Raji (cell line): ENCODE data around the gene SELL.

Experiments used
- POLR2A ChIP-seq: IDR thresholded peaks from 2 replicates; pipeline ENCODE4 v1.6.1; 2011; ENCODE audit warnings: low read depth, low read length, control low read depth; ENCODE audit not compliant: insufficient read depth

Gene SELL

DNA sequence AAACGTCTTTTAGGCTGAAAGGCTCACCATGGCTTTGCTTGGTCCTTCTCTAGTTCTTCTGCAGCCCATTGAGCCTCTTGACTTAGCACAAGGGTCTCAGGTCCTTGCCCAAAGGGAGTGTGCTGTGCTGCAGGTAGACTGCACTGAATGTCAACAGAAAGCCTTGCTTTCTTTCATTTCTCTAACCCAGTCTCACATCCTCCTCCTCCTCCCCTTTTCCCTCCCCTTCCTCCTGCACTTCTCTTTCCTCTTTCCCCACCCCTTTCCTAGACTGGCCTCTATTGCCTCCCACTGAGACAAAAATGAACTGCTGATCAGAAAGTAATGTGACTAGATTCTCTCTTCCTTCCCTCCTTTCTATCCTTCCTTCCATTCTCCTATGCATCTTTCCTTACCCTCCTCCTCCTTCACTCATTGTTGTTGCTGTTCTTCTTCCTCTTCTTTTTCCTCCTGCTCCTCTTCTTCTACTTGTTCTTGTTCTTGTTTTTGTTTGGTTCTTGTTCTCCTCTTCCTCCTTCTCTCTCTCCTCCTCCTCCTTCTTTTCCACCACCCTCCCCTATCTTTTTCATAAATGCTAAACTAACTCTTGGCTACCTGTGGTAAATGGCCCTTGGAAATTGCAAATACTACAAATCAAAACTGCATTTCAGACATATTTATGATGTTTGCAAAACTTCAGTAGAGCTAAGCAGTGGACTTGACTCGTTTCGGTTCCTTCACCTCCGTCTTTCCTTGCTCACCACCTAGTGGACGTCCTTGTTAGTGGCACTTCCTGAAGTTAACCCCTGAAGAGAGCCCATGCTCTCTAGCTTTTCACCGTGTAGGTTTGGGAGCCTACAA is at the start of gene SELL:
SELL (minus strand) TSS at position 152 of the 840 bp plus-strand sequence; CDS start at position 30, 122 bp downstream.
- TF ChIP-seq POLR2A: peak; percentile 75

DNA sequence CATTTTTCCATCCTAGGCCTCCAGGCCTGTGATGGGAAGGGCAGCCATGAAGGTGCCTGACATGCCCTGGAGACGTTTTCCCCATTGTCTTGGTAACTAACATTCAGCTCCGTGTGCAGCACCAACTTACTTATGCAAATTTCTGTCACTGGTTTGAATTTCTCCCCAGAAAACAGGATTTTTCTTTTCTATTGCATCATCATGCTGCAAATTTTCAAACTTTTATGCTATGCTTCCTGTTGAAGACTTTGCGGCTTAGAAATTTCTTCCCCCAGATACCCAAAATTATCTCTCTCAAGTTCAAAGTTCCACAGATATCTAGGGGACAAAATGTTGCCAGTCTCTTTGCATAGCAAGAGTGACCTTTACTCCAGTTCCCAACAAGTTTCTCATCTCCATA is 47.6 kb upstream of the SELL start:
- TF ChIP-seq POLR2A: no peak

DNA sequence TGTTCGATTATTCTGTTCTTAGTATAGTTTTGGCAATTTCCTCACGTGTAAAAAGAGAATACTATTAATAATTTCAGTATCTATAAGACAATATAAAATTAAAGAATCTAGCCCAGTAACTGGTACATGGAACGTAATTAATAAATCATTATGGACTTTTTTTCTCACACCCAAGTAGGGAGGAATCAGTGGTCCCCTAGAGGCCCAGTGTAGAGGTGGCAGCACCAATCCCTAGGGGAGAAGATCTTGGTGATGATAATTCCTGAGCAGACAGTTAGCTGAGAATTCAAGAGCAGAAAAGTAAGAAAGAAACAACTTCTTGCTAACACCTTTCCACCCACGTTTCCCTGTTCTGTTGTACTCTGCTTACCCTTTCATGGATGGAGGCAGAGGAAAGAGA is 42.1 kb upstream of the SELL start:
- TF ChIP-seq POLR2A: no peak

DNA sequence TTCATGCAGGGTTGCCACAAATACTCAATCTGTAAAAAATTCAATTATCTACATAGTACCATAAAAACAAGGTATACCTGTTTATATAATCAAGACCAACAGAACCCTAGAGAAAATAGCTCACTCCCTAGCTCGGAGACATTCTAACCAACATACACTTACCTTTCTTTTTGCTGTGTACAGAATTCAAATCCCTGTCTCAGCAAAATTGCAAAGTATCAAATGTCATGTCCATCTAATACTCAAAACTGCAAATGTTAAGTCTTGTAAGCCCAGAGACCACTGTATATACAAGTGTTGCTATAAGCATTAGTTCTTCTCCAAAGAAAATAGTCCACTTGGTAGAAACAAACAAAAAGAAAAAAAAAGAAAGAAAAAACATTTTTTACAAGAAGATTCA is 38.6 kb upstream of the SELL start:
- no peak for TF ChIP-seq POLR2A

DNA sequence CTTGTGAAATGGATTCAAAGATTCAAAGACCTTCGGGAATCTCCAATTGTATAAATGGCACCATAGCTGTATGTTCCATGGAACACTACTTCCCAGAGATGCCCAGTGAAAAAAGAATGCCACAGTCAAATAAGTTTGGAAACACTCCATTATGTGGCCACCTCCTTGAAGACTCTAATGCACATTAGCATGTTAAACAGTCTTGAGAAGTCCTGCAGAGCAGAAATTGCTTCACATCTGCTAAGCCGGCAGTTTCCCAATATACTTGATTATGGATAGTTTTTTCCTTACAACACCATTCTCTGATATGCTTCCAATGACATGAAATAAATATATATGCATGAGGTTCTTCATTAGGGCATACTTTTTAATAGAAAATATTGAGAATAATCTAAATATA is 35.1 kb upstream of the SELL start:
- TF ChIP-seq POLR2A: no peak

DNA sequence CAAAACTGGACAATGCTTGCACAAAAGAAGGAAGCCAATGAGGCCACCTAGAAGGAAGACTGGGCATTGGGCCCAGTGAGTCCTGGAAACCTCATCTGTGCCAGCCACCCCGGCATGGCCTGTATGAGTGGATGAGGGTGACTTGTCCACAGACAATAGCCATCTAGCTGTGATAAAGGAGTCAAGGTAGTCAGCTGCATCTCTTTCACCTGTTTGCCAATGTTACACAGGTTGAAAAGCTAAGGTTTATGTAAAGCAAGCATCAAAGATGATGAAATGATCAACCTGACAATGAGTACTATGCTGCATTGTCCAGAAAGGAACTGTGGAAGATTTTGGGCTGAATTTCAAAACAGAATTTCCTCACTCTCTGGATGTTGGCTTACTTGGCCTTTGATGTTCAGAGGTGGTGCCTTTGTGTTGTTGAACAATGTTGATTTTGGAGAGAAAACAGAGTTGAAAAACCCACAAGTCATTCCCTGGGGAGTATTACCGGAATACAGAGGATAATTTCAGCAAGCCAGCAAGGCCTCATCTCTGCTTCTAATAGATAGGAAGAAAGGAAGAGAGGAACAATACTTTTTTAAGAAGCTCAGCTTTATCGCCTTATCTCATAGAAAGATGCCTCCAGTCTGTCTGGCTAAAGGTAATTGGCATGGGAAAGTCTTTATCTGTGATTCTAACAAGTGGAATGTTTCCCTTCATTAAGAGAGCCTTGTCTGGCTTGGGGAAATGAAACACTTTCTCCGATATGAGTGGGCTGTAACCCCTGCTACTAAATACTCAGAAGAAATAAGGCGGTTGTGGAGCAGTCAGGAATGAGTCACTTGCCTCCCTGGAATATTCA is 33.8 kb upstream of the SELL start:
- TF ChIP-seq POLR2A: no peak

DNA sequence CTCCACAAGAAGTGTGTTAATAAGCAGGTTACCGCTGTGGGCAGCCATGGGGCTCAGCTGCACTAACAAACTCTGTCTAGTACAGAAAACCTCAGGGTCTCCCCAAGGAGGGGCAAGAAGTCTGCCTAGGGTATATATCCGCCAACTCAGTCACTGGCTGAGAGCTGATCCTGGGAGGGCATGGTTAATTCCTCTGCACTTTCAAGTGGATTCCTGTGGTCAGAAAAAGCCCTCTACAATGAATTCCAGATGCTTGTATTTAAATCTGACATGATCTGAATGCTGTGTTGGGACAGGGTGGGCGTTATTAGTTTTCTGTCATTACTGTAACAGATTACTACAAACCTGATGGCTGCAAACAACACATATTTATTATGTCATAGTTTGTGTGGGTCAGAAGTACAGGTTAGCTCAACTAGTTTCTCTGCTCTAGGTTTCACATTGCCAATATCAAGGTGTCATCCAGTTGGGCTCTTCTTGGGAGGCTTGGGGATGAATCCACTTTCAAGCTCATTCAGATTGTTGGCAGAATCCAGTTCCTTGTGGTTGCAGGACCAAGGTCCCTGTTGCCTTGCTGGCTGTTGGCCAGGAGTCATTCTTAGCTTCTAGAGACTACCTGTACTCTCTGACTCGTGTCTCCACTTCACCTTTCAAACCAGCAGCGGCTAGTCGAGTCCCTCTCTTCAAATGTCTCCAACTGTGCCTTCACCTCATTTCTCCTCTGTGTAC is 30.4 kb upstream of the SELL start:
- no peak for TF ChIP-seq POLR2A

DNA sequence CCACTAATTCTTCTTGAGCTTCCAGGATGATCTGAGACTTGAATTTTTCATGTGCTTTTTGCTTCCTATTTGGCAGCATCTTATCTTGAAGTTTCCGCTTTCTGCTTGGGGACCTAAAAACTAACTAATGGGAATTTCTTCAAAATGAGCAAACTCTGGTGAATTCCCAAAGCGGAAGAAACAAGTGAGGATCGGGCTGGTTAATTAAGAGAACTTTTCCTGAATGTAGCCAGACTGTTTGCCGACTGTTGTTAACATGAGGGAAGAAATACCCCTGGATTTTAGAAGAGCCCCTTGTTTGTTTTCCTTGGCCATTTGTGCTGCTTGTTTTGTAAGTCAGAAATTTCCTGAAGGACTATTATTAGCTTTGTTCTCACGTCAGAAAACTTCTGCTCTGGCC is 28.6 kb upstream of the SELL start:
- TF ChIP-seq POLR2A: no peak

DNA sequence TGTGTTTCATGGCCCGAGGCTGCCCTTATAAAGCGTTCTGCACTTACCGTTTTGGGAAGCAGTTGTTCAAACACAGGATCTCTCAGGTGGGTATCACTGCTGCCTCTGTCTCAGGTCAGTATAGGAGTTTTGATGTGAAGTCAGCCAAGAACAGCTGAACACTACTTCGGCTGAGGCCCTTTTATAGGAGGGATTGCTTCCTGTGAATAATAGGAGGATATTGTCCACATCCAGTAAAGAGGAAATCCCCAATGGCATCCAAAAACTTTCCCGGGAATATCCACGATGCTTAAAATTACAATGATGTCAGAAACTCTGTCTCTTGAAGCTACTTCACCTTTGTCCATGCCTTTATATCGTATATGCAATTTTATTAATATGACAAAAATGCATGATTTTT is 22.5 kb upstream of the SELL start, which contains the start of gene SELE:
SELE (minus strand) TSS at position 156 of the 400 bp plus-strand sequence. CDS start 467 bp downstream, outside the sequence.
- no peak for TF ChIP-seq POLR2A

DNA sequence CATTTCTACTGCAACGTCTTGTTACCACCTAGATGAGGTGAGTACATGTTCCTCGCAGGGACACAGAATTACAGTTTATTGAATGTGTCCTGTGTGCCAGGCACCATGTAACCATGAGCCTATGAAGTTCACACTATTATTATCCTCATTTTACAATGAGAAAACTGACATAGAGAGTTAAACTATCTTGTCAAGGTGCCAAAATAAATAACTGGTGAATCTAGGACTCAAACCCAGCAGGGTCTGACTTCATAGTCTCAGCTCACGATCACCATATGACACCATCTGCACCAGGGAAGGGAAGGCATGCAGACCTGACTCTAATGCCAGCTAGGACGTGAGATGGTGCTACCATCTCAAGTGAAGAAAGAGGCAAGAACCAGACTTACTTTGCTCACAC is 20.0 kb upstream of the SELL start:
- no peak for TF ChIP-seq POLR2A

DNA sequence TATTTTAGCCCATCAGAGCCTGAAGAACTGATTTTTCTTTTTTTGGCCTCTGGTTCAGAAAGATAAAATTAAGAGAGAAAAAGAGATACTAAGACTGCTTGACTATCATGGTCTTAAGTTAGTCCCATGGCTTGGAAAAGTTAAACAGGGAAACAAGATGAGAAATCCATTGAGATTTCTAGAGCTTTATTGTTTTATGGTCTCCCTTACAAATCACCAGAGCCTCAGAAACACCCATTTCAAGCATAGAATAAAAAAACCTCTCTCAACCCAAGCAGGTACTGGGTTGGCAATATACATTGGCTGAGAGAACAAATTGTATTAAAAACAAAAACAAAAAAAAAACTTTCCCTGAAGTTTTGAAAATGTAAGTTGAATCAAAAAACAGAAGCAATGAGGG is 18.6 kb upstream of the SELL start:
- no peak for TF ChIP-seq POLR2A

DNA sequence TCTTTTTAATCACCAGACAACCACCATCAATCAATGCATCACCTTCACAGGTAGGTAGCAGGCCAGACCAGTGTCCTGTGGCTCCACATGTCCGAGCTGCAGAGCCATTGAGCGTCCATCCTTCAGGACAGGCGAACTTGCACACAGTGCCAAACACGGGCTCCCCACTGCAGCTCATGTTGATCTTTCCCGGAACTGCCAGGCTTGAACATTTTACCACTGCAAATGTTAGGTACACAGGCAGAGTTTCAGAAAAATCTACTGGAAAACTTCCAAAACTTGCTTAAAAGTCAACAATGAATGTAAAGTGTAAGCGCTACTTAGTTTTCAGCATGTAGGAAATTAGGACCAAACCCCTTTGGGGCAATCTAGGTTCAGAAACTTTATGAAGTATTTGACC is 15.9 kb upstream of the SELL start:
- TF ChIP-seq POLR2A: no peak

DNA sequence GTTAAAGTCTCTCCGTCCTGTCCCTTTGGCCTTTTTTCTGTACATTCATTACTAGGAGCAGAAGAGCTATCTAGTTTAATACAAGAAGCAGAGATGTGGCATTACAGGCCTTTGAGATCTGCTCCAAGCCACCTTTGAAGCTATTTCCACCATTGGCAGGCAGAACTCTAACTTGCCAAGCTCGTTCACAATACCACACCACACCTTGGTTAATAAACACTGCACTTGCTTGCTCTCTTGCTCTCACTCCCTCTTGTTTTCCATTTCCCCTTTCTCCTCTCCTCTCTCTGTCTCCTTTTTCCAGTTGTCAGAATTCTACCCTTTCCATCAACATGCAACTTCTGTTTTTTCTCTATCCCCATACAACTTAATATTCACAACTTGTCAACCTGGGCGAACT is 15.4 kb upstream of the SELL start:
- TF ChIP-seq POLR2A: no peak

DNA sequence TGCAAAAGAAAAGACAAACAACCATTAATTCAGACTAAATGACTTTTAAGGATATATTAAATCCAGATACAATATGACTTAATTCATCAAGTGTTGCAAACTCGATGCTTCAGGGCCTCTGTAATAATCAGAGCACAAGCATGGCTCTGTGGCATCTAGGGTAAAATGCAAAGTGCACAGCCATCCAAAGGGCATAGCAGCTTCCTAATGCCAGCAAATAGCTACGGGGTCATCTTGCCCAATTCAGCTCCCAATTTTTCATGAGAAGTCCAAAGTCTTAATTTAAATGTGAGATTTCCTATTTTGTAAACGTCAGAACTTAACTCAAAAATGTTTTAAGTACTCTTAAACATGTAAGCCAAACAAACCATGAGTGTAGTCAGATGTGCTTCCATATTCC is 14.5 kb upstream of the SELL start:
- TF ChIP-seq POLR2A: no peak

DNA sequence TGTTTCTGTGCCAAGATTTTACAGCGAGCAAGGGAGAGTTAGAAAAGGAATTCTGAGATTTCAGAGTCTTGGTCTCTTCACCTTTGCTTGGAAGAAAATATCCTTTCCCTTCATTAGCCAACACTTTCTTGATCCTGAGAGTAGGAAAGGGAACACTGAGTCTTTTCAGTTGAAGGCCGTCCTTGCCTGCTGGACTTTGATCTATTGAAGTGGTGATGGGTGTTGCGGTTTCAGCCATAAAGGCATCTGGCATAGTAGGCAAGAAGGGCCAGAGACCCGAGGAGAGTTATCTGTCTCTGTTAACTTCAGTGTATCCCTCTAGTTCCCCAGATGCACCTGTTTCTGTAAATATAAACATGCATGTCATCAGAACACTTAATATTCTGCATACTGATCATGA is 12.7 kb upstream of the SELL start:
- TF ChIP-seq POLR2A: no peak
